ENCODE measurements around the gene EWSR1.
A peak's percentile ranks its signal among the peaks of the same experiment; 100 is the strongest.

EWSR1 gene

DNA sequence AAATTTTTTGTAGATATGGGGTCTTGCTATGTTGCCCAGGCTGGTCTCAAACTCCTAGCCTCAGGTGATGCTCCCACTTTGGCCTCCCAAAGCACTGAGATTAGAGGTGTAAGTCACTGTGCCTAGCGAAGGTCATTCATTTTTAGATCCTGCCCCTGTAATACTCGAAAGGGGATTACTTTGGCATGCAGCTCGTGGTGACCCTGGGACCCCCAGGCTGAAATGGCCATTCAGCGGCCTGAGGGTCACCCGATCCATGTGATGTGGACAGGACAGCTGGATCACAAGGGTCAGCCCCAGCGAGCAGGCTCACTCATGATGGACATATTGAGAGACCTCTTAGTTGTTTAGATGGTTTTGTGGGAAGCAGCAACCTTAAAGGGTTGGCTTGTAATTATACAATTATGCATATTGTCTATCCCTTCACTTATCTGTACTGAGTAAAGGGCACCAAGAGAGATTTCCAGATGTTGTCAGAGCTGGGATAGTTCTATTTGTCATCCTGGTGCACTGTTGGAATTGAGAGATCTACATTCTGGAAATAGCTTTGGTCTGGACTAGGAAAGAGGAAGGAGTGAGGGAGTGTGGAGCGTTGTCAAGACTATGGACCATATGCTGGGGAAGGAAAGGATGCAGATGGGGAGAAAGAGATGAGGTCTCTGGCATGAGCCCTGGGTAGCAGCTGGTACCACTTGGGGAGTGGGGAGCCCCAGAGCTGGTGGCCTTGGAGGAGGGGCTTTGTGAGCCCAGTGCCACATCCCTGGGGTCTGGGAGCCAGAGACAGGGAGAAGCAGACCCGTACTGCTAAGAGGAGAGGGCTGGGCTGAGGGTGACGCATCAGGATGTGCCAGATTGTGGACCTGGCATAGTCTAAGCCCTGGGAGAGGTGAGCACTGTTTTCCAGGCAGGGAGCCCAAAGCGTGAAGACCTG lies 15.8 kb upstream of the EWSR1 start:
- DNase-seq, result no peak

- no peak for DNase-seq
Measured at GRCh38 chr22:29253561-29254285, 14.3 kb upstream of the EWSR1 start.

DNA sequence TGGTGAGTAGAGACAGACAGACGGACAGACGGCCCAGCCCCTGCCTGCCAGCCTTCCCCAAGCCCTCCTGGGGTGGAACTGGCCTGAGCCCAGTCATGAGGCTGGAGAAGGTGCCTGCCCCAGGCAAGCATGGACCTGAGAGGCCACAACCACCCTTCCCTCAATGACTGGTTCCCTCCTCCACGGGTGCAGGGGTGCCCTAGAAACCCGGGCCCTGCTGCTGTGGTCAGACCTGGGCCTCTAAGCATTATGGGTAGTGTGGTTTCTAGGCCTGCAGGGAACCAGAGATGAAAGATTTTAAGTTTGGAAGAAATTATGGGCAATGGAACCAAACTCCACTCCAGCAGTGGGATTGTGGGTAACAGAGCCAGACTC lies 13.8 kb upstream of the EWSR1 start:
- no peak for DNase-seq

DNA sequence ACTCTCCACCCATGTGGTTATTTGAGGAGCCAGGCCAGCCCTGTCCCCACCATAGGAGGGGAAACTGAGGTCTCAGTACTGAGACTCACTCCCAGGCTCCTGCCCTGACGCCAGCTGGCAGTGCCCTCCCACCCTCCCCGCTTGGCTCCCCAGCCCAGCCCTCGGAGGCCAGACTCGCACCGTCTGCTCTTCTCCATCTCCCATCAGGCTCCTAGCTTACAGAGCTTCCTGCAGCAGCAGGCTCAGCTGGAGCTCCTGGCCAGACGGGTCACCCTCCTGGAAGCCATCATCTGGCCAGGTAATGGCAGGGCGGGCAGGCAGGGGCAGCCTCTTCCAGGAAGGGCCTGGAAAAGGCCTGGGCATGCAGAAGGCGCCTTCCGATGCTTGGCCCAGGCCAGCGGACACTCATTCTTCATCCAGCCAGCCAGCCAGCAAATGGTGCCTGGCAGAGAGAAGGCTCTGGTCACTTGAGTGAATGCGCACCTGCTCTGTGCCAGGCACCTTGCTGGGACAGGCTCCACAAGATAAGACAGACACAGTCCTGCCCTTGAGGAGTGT lies 12.9 kb upstream of the EWSR1 start:
- no peak for DNase-seq

DNA sequence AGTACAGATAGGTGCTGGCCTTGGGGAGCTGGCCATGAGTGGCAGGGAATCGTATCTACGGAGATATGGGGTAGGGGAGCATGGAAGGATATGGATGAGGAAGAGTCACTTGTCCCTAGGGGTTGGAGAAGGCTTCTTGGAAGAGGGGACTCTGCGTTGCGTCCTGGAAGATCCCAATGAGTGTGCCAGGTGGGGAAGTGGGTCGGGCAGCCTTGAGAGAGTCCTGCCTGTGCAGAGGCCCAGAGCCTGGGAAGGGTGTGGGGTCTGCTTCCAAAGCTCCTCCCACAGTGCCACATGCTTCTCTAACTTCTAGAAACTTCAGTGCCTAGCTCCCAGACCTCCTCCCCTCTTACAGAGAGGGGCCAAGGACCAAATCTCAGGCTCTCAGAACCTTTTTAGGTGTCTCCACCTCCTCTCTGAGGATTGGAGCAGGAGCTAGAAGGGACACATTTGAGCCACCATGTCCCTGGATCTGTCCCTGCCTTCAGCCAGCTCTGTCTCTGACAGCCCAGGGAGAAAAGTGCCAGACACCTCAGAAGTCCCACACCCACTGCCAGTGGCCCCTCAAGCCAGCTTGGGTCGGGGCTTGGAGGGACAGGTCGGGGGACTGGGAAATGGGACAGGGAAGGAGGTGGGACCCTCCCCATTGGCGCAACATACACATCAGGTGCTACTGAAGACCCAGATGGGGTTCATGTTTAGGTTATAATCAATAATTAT lies 11.3 kb upstream of the EWSR1 start:
- no peak for DNase-seq

GRCh38 chr22:29257751-29258181 lies 10.3 kb upstream of the EWSR1 start:
- no peak for DNase-seq

DNA sequence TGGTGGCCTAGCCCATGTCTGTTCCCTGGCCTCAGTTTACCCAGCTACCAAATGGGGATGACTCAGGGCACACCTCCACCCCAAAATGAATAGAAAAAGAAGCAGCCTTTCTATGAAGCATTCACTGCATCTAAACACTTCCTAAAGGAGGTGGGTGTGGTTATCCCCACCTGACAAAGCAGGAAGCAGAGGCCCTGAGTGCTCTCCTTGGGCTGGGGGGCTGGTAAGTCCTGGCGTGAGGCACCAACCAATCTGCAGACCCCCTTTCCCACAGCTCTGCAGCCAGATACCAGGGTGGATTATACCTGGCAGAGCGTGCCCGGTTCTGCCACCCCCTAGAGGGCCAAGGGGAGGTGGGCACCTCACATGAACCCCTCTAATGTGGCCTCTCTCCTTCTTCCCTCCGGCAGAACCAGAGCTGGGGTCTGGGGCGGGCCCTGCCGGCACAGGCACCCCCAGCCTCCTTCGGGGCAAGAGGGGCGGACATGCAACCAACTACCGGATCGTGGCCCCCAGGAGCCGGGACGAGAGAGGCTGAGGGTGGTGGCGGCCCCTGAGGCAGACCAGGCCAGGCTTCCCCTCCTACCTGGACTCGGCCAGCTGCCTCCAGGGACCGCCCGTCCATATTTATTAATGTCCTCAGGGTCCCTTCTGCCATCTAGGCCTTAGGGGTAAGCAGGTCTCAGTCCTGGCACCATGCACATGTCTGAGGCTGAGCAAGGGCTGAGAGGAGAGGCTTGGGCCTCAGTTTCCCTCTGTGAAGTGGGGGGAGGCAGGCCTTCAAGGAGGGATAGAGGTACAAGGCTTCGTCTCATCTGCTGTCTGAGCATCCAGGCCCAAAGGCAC lies 9.4 kb upstream of the EWSR1 start:
- no peak for DNase-seq

- no peak for DNase-seq
Measured at GRCh38 chr22:29259253-29259899, 8.7 kb upstream of the EWSR1 start.

- no peak for DNase-seq
Measured at GRCh38 chr22:29260031-29260560, 8.0 kb upstream of the EWSR1 start.

- DNase-seq, result no peak
Measured at GRCh38 chr22:29260601-29261315, 7.3 kb upstream of the EWSR1 start.

DNA sequence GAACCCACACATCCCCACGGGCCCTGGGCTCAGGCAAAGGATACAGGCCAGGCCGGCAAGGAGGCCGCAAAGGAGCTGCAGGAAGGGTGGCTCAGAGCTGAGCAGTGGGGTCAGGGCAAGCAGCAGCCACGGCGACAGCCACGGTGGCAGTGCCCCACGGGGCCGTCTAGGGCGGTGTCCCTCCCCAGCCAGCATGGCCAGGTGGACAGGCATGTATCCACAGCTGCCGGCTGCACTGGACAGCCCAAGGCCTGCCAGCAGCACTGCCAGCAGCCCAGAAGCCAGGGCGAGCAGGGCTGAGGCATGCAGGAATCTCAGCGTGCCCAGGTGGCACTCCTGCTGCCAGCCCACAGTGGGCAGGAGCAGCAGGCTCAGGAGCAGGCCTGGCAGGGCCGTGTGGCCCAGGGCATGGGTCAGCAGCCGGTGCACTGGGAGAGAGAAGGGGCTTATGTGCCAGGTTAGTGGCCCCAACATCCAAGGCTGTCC lies 4.2 kb upstream of the EWSR1 start:
- no peak for DNase-seq

DNA sequence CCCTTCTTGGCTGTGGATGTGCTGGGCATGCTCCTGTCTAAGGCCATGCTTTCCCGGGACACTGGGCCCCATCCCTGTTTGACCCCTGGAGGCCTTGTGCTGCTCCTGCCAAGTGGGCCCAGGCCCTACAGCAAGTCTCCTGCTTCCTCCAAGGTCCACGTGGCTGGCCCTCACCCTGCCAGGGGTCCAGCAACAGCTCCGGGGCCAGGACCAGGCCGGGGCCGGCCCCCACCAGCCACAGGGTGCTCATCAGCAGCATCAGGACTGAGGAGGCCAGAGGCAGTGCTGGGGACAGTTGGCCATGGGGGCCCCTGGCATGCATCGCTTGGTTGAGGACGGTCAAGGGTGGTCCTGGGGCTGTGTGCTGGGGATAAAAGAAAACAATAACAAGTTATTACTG lies 2.8 kb upstream of the EWSR1 start:
- no peak for DNase-seq

DNA sequence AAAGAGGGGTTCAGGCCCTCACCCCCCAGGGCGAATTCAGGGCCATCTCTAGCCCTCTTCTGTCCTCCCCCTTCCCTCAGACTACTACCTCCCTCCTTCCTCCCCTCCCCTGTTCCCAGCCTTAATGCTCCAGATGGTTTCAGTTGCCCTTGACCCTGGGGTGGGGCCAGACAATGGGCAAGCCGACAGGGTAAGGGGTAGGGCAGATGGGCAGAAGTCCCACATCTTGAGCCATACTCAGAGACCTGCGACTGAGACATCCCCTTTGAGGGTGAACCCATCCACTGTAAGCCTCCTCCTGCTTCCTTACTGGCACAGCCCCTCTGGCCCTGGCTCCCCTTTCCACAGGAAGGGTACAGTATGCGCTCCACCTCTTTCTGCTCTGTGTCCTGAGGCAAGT lies 2.1 kb upstream of the EWSR1 start:
- no peak for DNase-seq

DNA sequence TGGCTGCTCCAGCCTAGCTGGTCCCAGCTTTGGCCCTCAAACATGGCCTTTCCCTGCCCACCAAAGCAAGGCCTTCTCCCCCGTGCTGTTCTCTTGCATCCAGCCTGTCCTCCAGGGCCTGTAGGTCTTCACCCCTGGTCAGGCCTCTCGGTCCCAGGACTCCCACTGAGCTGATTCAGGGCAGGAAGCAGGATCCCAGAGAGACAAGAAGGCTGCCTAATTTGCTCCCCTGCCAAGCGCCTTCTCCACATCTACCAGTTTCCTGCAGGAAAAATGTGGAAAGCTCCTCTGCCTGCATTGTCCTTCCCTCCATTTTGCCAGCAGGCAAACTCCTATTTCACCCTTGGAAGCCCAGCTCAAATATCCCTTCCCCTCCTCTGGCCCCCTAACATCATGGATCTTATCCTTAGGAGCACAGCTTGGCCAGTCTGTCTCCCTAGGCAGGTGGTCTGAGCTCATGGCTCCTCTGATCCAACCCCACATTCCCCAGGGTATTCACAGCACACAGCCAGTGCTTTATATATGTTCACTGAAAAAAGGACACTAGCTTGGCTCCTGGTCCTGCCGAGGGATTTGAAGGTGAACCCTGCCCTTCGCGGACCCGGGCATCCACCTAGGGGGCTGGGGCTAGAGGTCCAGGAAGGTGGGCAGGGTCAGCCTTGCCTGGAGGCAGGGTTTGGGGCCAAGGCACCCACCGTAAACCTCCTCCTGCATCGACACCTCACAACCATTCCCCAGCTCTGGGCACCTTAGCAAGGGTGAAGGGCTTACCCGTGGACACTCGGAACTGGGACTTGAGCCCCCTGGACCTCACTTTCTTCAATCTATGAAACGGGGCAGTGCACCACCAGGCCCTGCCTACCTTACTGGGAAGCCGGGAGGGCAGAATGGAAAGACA lies 1.3 kb upstream of the EWSR1 start:
- no peak for DNase-seq

- no peak for DNase-seq
Measured at GRCh38 chr22:29267462-29267857, 608 bp upstream of the EWSR1 start.

DNA sequence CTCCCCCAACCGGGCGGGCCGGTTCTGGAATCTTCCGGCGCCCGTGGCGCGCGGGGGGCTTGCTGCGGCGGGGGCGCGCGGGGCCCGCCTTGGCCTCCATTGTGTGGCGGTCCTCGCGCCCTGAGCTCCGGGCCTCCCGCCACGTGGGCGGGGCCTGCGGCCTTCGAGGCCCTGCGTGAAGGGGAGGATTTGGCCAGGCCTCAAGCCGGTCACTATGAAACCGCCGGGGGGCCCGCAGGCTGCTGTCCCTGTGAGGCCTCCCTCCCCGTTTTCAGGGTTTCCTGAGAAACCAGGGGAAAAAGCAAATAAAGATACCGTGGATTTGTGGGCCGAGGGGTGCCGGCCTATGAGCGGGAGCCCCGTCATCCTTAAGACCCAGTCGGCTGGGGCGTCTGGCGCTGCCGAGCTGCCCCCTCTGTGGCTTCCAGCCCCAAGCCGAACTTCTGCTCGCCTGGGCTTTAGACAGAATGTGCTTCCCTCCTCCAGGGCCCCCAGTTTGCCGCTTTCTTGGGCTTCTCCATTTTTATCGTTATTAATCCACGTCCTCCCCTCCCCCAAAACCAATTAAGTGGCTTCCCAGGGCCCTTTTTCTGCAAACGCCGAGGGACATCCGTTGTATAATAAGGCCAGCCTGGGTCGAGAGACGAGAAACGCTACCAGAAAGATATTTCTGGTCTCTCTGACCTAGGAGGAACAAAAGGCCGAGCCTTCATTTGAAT lies 602 bp downstream of the EWSR1 start:
- peak; percentile 59 for DNase-seq

GRCh38 chr22:29269230-29269604 lies 1.1 kb downstream of the EWSR1 start:
- no peak for DNase-seq

DNA sequence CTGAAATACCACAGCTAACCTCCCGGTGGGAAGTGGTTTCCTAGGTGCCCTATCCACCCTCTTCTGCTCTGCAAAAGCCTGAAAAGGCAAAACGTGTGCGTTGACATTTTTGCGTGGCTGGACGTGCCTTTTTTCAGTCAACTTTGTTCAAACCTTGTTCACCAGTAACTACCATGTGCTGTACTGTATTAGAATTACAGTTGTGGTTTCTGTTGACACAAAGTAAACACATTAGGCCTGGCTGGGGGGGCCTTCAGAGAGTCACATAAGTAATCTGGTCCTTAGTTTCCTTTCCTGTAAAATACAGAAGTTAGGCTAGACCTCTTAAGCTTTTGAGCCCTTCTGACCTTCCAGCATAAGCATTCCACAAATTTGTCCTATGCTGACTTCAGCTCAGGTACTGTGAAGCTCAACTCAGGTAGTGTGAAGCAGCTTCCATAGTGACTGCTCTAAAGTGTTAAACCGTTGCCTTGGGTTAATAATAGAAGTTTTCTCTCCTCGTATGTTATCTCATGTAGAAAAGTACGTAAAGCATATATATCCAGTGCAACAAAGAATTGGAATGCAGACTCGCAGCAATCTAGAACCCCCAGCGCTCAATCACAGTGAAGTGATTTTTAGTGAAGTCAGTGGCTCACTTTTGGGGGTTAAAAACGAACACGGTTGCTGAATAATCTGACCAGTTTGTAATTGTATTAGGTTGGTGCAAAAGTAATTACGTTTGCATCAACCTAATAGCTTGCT lies 1.8 kb downstream of the EWSR1 start:
- no peak for DNase-seq

Measured in NCI-H226 (cell line).